ENCODE measurements around the gene ARMC9. TPM values are rescaled to one million over a fixed set of nuclear protein-coding genes. Genes with fewer than 3 reads are reported as not detected.

Gene ARMC9, protein sequence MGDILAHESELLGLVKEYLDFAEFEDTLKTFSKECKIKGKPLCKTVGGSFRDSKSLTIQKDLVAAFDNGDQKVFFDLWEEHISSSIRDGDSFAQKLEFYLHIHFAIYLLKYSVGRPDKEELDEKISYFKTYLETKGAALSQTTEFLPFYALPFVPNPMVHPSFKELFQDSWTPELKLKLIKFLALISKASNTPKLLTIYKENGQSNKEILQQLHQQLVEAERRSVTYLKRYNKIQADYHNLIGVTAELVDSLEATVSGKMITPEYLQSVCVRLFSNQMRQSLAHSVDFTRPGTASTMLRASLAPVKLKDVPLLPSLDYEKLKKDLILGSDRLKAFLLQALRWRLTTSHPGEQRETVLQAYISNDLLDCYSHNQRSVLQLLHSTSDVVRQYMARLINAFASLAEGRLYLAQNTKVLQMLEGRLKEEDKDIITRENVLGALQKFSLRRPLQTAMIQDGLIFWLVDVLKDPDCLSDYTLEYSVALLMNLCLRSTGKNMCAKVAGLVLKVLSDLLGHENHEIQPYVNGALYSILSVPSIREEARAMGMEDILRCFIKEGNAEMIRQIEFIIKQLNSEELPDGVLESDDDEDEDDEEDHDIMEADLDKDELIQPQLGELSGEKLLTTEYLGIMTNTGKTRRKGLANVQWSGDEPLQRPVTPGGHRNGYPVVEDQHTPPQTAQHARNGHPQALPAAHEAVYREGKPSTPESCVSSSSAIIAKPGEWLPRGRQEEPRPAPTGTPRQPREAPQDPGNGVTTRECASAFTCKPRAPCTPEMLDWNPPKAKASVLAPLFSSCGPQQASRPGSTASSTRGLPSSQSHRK
- 28.2 TPM for total RNA-seq

GRCh38 chr2:231198291-231199173 lies at the start of gene ARMC9:
TSS of gene ARMC9 (plus strand) at chr2:231198631. CDS start at chr2:231206239, 7,608 bp downstream.

GRCh38 chr2:231395188-231396057 lies 197.0 kb downstream of the ARMC9 start, which contains the start of gene B3GNT7:
TSS of gene B3GNT7 (plus strand) at chr2:231395710. CDS start at chr2:231395804, 94 bp downstream.

Small RNAs within 50 kb of the gene (small RNA-seq; reads per million reads assigned to genes)
- gene AC018738.1 (ENCODE audit: low replicate concordance) (not detected), gene MIR4777 (ENCODE audit: low replicate concordance) (not detected)

Other genes with a start within 250 kb of the ARMC9 start
- gene SPATA3, start 202.5 kb upstream of the ARMC9 start, total RNA-seq, result not detected
- 3.0 TPM for gene C2orf72, start 161.1 kb upstream of the ARMC9 start, total RNA-seq
- gene PSMD1, start 141.8 kb upstream of the ARMC9 start, total RNA-seq, result 72.2 TPM
- 16.9 TPM for gene HTR2B, start 73.6 kb upstream of the ARMC9 start, total RNA-seq
- gene B3GNT7, start 197.1 kb downstream of the ARMC9 start, total RNA-seq, result 4.7 TPM